ENCODE data around the gene MT1H.
"Not testable (repeated sequence)": the region's sequence is repeated elsewhere in the genome, so short reads cannot be mapped to it uniquely, and the experiment has no call there.

Gene MT1H

DNA sequence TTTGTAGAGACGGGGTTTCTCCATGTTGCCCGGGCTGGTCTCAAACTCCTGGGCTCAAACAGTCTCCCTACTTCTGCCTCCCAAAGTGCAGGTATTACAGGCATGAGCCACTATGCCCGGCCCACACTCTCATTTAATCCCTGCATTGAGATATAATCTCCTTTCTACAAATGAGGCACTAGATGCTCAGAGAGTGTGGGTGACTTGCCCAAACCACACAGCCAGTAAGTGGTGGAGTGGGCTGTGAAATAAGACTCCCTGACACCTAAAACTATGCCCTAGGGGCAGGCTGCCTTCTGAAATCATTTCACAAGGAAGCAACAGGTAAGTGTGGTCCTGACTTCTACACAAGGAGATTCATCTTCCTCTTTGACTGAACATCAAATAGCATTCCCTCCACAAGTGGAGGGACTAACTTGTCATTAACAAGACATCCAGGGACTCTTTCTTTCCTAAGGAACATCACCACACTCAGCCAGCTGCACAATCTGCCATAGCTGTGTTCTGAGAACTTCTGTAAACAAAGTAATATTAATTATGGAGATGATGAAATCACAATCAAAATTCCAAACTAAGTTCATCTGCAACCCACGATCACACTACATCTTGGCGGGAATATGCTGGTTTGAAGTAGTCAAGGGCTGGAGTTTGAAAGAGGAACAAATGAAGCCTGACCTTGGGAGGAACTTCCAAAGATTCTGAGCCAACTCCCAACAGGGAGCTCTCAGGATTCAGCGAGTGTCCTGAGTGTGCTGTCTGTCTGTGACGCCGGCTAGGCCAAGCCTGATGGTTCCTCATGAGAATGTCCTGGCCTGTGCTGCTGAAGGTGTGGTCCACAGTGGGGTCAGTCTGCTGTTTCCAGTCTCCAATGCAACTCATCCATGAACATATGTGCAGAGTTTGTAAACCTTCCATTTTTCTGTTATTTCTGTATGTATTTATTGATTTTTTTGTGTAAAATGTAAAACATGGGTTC is 4.0 kb upstream of the MT1H start:
- DNase-seq (ENCODE audit: low read depth), result not testable (repeated sequence)

- DNase-seq (ENCODE audit: low read depth), result no peak
Measured at GRCh38 chr16:56667581-56668571, 1.7 kb upstream of the MT1H start, which contains the start of gene MT1G. MT1G (minus strand) TSS chr16:56668065; CDS start chr16:56667993, 72 bp downstream.

DNA sequence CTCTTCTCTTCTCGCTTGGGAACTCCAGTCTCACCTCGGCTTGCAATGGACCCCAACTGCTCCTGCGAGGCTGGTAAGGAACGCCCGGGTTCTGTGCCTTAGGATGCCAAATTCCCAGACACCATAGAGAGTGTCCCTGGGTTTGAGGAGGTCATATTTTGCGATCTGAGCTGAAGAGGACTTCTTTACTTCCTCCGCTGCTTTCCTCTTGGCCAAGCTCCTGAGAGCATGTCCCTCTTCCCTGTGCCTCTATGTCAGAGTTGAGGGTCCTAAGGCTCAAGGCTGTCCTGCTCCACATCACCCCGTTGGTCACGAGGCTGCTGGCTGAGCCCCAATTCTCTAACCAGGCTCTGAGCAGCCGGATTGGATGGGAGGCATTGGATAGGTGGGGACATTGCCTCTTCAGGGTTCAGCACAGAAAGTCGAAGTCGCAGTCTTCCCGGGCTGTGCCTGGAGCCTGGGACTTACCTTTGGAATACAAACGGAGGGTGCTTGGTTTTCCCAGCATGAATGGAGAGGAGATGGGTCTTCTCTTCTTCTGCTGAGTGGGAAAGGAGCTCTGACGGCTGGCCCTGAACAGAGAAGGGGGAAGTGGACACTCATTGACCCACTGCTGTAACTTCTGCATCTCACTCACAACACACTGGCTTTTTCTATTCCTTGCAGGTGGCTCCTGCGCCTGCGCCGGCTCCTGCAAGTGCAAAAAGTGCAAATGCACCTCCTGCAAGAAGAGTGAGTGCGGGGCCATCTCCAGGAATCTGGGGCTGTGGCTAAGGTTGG is 416 bp downstream of the MT1H start:
- no peak for DNase-seq (ENCODE audit: low read depth)

DNA sequence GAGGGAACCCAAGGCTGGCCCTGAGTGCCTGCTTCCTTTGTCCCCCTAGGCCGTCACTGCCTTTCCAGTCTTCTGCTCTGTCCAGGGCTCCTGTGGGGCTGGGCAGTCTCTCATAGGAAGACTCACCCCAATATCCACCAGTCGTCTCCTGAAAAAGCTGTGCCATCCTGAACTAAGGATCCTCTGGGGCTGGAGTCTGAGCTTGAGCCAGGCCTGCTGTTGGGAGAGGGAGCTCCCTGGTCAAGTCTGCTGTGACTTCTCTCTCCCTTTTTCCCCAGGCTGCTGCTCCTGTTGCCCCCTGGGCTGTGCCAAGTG is 963 bp downstream of the MT1H start:
- no peak for DNase-seq (ENCODE audit: low read depth)

GRCh38 chr16:56671691-56672090 is 2.1 kb downstream of the MT1H start:
- not testable (repeated sequence) for DNase-seq (ENCODE audit: low read depth)

DNA sequence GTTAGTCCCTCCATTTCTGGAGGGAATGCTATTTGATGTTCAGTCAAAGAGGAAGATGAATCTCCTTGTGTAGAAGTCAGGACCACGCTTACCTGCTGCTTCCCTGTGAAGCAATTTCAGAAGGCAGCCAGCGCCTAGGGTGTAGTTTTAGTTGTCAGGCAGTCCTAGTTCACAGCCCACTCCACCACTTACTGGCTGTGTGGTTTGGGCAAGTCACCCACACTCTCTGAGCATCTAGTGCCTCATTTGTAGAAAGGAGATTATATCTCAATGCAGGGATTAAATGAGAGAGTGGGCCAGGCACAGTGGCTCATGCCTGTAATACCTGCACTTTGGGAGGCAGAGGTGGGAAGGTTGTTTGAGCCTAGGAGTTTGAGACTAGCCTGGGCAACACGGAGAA is 2.6 kb downstream of the MT1H start:
- DNase-seq (ENCODE audit: low read depth), result not testable (repeated sequence)

GRCh38 chr16:56672761-56673536 is 3.3 kb downstream of the MT1H start:
- peak; percentile 16 for DNase-seq (ENCODE audit: low read depth)

DNA sequence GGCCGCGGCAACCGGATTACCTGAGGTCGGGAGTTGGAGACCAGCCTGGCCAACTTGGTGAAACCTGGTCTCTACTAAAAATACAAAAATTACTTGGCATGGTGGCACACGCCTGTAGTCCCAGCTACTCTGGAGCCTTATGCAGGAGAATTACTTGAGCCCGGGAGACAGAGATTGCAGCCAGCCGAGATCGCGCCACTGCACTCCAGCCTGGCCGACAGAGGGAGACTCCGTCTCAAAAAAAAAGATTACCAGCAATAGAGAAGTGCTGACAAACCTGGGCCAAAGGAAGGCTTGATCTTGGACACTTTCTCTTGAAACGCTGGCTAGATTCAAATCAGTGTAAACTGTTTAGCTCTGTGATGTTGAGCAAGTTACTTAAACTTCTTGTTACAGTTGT is 4.3 kb downstream of the MT1H start:
- DNase-seq (ENCODE audit: low read depth), result no peak

DNA sequence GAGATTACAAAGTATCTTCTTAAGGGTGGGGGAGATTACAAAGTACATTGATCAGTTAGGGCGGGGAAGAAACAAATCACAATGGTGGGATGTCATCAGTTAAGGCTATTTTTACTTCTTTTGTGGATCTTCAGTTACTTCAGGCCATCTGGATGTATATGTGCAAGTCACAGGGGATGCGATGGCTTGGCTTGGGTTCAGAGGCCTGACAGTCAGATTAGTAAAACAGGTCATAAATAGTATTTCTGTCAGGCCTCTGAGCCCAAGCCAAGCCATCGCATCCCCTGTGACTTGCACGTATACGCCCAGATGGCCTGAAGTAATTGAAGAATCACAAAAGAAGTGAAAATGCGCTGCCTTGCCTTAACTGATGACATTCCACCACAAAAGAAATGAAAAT is 5.0 kb downstream of the MT1H start:
- not testable (repeated sequence) for DNase-seq (ENCODE audit: low read depth)

DNA sequence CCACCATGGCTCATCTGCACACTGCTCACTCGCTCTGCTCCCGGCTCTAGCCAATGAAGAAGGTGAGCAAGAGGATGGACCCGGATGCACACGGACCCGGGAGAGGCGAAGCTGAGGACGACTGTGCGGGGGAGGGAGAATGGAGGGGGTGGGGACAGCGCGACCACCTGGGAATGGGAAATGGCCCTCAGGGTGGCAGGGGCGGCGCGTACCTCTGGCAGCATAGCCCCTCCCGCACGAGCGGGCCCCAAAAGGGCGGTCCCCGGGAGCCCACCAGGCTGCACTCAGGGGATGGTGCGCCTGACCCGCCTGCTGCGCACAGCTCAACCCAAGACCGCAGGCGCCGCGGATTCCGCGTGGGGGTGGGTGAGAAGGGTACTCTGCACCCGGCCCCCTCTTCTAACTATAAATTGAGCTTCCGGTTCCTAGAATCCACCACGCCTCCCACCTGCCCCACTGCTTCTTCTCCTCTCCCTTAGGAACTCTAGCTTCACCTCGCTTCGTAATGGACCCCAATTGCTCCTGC is 6.1 kb downstream of the MT1H start:
- DNase-seq (ENCODE audit: low read depth), result no peak

DNA sequence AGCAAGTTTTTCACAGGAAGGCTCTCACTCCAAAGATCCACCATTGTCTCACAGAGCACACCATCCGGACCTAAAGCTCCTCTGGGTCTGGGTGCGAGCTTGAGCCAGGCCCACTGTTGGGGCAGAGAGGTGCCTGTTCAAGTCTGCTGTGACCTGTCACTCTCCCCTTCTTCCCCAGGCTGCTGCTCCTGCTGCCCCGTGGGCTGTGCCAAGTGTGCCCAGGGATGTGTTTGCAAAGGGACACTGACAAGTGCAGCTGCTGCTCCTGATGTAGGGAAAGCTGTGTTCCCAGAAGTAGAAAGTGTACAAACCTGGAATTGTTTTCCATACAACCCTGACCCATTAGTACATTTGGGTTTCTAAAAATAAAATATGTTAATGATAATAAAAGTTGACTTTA is 7.9 kb downstream of the MT1H start:
- DNase-seq (ENCODE audit: low read depth), result no peak

- DNase-seq (ENCODE audit: low read depth), result no peak
Measured at GRCh38 chr16:56679078-56679730, 9.6 kb downstream of the MT1H start.

- peak; percentile 41 for DNase-seq (ENCODE audit: low read depth)
Measured at GRCh38 chr16:56679818-56680217, 10.2 kb downstream of the MT1H start.

DNA sequence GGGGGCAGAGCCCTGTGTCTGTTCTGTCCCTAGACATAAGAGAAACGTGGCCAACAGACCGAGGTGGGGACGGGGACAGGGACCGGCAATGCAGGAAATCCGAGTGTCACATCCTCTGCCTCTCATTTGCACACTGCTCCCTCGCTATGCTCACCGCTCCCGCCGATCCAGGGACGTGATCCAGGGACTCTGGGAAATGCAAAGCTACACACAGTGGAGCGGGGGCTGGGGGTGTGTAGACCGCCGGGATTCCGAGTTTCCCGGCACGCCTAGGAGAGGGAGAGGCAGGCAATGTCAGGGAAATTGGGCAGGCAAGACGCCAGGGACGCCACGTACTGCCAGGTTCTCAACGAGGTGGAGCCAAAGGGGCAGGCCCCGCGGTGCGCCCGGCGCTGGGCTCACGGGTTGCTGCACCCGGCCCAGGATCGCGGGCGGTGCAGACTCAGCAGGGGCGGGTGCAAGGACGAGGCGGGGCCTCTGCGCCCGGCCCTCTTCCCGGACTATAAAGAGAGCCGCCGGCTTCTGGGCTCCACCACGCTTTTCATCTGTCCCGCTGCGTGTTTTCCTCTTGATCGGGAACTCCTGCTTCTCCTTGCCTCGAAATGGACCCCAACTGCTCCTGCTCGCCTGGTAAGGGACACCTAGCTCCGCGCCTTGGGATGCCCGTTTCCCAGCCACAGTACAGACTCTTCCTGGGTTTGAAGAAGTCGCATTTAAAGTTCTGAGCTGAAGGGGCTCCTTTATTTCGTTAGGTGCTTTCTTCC is 12.5 kb downstream of the MT1H start, which contains the start of gene MT1X:
Gene MT1X, plus strand, starts transcription at position 532 of the 764 bp plus-strand sequence. Its CDS starts 71 bp downstream, at position 603.
- DNase-seq (ENCODE audit: low read depth), result peak; percentile 92

GRCh38 chr16:56682703-56683397 is 13.2 kb downstream of the MT1H start:
- peak; percentile 24 for DNase-seq (ENCODE audit: low read depth)

- no peak for DNase-seq (ENCODE audit: low read depth)
Measured at GRCh38 chr16:56683424-56684172, 14.0 kb downstream of the MT1H start.

DNA sequence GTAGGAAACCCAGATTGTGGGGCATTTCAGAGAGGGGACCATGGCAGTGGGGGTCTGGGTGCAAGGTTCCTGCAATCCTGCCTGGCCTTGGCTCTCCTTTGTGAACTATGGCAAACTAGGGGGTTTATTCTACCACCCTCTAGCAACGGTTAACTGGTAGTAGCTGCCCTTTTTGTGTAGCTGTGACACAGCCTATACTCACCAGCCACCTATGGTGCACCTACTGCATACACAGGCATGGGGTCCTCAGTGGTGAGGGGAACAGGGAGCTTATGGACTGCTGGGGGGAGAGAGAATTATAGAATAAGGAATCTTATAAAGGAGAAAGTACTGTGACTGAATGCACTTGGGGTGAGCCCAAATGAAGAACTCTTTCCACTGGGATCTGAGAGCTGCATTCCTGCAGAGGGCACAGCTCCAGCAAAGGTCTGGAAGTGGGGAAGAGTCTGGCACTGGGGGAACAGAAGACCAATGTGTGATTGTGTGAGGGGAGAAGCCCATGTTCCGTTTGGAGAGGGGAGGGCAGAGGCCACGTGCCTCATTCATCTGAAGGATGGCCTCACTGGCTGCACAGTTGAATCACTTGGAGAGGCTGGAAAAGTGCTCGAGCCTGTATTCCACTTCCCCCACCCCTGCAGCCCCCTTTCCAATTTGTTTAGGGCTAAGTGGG is 14.8 kb downstream of the MT1H start:
- no peak for DNase-seq (ENCODE audit: low read depth)

Measured in ELR (cell line).